ENCODE measurements around the gene ANO4.

ANO4 gene

GRCh38 chr12:100962086-100962712 lies 167.6 kb downstream of the ANO4 start:
- H3K27ac ChIP-seq = no peak overlapping the region
- no peaks in the 10 kb centered on the region for H3K27me3 ChIP-seq
- no peaks in the 10 kb centered on the region for H3K36me3 ChIP-seq
- no peak overlapping the region for H3K4me3 ChIP-seq (ENCODE audit: low read depth in 1 of 2, low read length in 1 of 2)
- no peaks in the 10 kb centered on the region for H3K4me1 ChIP-seq (ENCODE audit: control insufficient read depth in 1 of 2, insufficient read depth in 1 of 2, low read depth in 1 of 2, low read length in 1 of 2)
- no peaks in the 10 kb centered on the region for H3K9me3 ChIP-seq
- TF ChIP-seq CTCF (IDR thresholded peaks at IDR 0.05) = no peak

- Histone ChIP-seq H3K27me3 (no peaks in the 10 kb centered on the region), H3K9me3 (no peaks in the 10 kb centered on the region), H3K4me3 (ENCODE audit: low read depth in 1 of 2, low read length in 1 of 2) (no peak overlapping the region), H3K36me3 (no peaks in the 10 kb centered on the region), H3K4me1 (ENCODE audit: control insufficient read depth in 1 of 2, insufficient read depth in 1 of 2, low read depth in 1 of 2, low read length in 1 of 2) (no peaks in the 10 kb centered on the region), H3K27ac (no peak overlapping the region)
- TF ChIP-seq CTCF (IDR thresholded peaks at IDR 0.05) = no peak
These were observed 168.8 kb downstream of the ANO4 start for GRCh38 chr12:100963381-100963780.

- Histone ChIP-seq H3K9me3 (no peaks in the 10 kb centered on the region), H3K4me1 (ENCODE audit: control insufficient read depth in 1 of 2, insufficient read depth in 1 of 2, low read depth in 1 of 2, low read length in 1 of 2) (no peaks in the 10 kb centered on the region), H3K4me3 (ENCODE audit: low read depth in 1 of 2, low read length in 1 of 2) (no peak overlapping the region), H3K27me3 (no peaks in the 10 kb centered on the region), H3K36me3 (no peaks in the 10 kb centered on the region), H3K27ac (no peak overlapping the region)
- no peak for TF ChIP-seq CTCF (IDR thresholded peaks at IDR 0.05)
These were observed 169.5 kb downstream of the ANO4 start for GRCh38 chr12:100964028-100964427.

GRCh38 chr12:100967189-100967588 lies 172.6 kb downstream of the ANO4 start:
- Histone ChIP-seq H3K27ac (no peak overlapping the region), H3K36me3 (no peaks in the 10 kb centered on the region), H3K4me3 (ENCODE audit: low read depth in 1 of 2, low read length in 1 of 2) (no peak overlapping the region), H3K9me3 (no peaks in the 10 kb centered on the region), H3K4me1 (ENCODE audit: control insufficient read depth in 1 of 2, insufficient read depth in 1 of 2, low read depth in 1 of 2, low read length in 1 of 2) (no peaks in the 10 kb centered on the region), H3K27me3 (no peaks in the 10 kb centered on the region)
- no peak for TF ChIP-seq CTCF (IDR thresholded peaks at IDR 0.05)

GRCh38 chr12:100970894-100971293 lies 176.3 kb downstream of the ANO4 start:
- Histone ChIP-seq H3K4me3 (ENCODE audit: low read depth in 1 of 2, low read length in 1 of 2) (no peak overlapping the region), H3K36me3 (no peaks in the 10 kb centered on the region), H3K27ac (no peak overlapping the region), H3K4me1 (ENCODE audit: control insufficient read depth in 1 of 2, insufficient read depth in 1 of 2, low read depth in 1 of 2, low read length in 1 of 2) (no peaks in the 10 kb centered on the region), H3K9me3 (no peaks in the 10 kb centered on the region), H3K27me3 (no peaks in the 10 kb centered on the region)
- no peak for TF ChIP-seq CTCF (IDR thresholded peaks at IDR 0.05)

- Histone ChIP-seq H3K36me3 (no peaks in the 10 kb centered on the region), H3K9me3 (no peaks in the 10 kb centered on the region), H3K27ac (no peak overlapping the region), H3K27me3 (no peaks in the 10 kb centered on the region), H3K4me3 (ENCODE audit: low read depth in 1 of 2, low read length in 1 of 2) (no peak overlapping the region), H3K4me1 (ENCODE audit: control insufficient read depth in 1 of 2, insufficient read depth in 1 of 2, low read depth in 1 of 2, low read length in 1 of 2) (no peaks in the 10 kb centered on the region)
- TF ChIP-seq CTCF (IDR thresholded peaks at IDR 0.05) = no peak
These were observed 177.5 kb downstream of the ANO4 start for GRCh38 chr12:100972121-100972520.
